ENCODE data around the gene ADAT1.

ADAT1 gene

GRCh38 chr16:75550211-75550662, 72.8 kb downstream of the ADAT1 start:
- DNase-seq, result no peak
- Mint-ChIP-seq H3K4me3 (no peak overlapping the region), H3K4me1 (ENCODE audit: low read depth) (peaks cover 8% of the 10 kb centered on the region), H3K27me3 (peaks cover 7% of the 10 kb centered on the region), H3K36me3 (ENCODE audit: low read depth) (peaks cover under 1% of the 10 kb centered on the region), H3K27ac (no peak overlapping the region), H3K9me3 (no peaks in the 10 kb centered on the region)

Measured in activated T-cell treated with anti-CD3 and anti-CD28 coated beads, Interleukin-2, amount 50 U/mL, for 24 hours (primary cell).